DOHH2 (cell line): ENCODE results near the gene RNF112.

Experiments used
- H3F3A ChIP-seq: fragments of 200-600 bp; sonication (generic), shearing (Covaris generic); 2 replicates; pipeline ENCODE4 v1.6.0; 2016; ENCODE audit warnings: antibody characterized with exemption, mild to moderate bottlenecking; ENCODE audit not compliant: control insufficient read depth, insufficient read depth
- H3K27ac ChIP-seq: fragments of 200-600 bp; sonication (generic); 2 replicates; pipeline ENCODE4 v1.5.1; 2014; ENCODE audit warnings: low read depth, mild to moderate bottlenecking, low read length, moderate library complexity
- H3K27me3 ChIP-seq: fragments of 200-600 bp; sonication (generic); 2 replicates; pipeline ENCODE4 v1.6.1; 2014; ENCODE audit warnings: mild to moderate bottlenecking, low read length, mixed read lengths; ENCODE audit not compliant: control insufficient read depth
- H3K36me3 ChIP-seq: fragments of 200-600 bp; sonication (generic); 2 replicates; pipeline ENCODE4 v1.6.1; 2014; ENCODE audit warnings: mild to moderate bottlenecking, low read length, moderate library complexity, mixed read lengths; ENCODE audit not compliant: control insufficient read depth
- H3K4me1 ChIP-seq: fragments of 200-600 bp; sonication (generic); 2 replicates; pipeline ENCODE4 v1.6.1; 2014; ENCODE audit warnings: mild to moderate bottlenecking, low read length, mixed read lengths; ENCODE audit not compliant: control insufficient read depth
- H3K4me2 ChIP-seq: fragments of 200-600 bp; sonication (generic); 2 replicates; pipeline ENCODE4 v1.6.0; 2014; ENCODE audit warnings: mild to moderate bottlenecking, low read length, moderate library complexity
- H3K4me3 ChIP-seq: fragments of 200-600 bp; sonication (generic); 2 replicates; pipeline ENCODE4 v1.5.1; 2014; ENCODE audit warnings: mild to moderate bottlenecking, low read length, mixed read lengths
- H3K79me2 ChIP-seq: fragments of 200-600 bp; sonication (generic); 2 replicates; pipeline ENCODE4 v1.6.1; 2014; ENCODE audit warnings: mild to moderate bottlenecking, low read length, mixed read lengths; ENCODE audit not compliant: control insufficient read depth
- H3K9me2 ChIP-seq: fragments of 200-600 bp; sonication (generic); replicated peaks from 2 replicates; pipeline ENCODE4 v1.6.1; 2014; ENCODE audit warnings: mild to moderate bottlenecking, low read length, mixed read lengths; ENCODE audit not compliant: control insufficient read depth
- H3K9me3 ChIP-seq: fragments of 200-600 bp; sonication (generic); 2 replicates; pipeline ENCODE4 v1.6.1; 2014; ENCODE audit warnings: antibody characterized with exemption, low read length, mixed read lengths; ENCODE audit not compliant: control insufficient read depth, insufficient read depth
- H4K20me1 ChIP-seq: fragments of 200-600 bp; sonication (generic); 2 replicates; pipeline ENCODE4 v1.6.0; 2014; ENCODE audit warnings: low read depth, mild to moderate bottlenecking, antibody characterized with exemption, low read length, moderate library complexity; ENCODE audit not compliant: control insufficient read depth, insufficient read depth
- EZH2phosphoT487 ChIP-seq: fragments of 200-600 bp; sonication (generic); IDR thresholded peaks from 2 replicates; pipeline ENCODE4 v1.6.1; 2017; ENCODE audit warnings: borderline replicate concordance, mild to moderate bottlenecking, antibody characterized with exemption, low read length, moderate library complexity, mixed read lengths
- TF ChIP-seq, protein P1 (sequence below): fragments of 200-600 bp; sonication (generic); IDR thresholded peaks from one replicate; pipeline ENCODE4 v1.5.1; 2014; ENCODE audit warnings: antibody characterized with exemption, mild to moderate bottlenecking, low read depth, low read length; ENCODE audit not compliant: poor library complexity, severe bottlenecking

The RNF112 gene

DNA sequence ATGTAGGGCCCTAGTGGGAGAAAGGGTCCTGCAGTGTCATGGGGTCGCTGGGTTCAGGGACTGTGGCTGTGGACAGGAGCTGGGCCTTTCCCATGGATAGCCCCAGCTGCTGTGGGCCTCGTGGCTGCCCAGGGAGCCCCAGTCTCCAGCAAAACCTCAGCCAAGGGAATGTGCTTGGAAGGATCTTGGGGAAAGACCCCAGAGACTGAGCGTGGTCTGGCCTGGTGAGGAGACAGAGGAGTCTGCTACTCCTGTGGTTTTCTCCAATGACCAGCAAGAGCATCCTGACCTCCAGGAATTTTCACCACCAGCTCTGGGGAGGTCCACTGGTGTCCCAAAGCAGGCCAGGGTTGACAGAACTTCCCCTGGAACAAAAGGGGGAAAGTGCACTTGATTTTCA lies 42.3 kb downstream of the RNF112 start:
- no peaks in the 10 kb centered on the region for H3K36me3 ChIP-seq
- H3K79me2 ChIP-seq, result no peaks in the 10 kb centered on the region
- H3K9me2 ChIP-seq, result no peaks in the 10 kb centered on the region
- TF ChIP-seq EZH2phosphoT487, result no peak
- TF ChIP-seq, protein P1, sequence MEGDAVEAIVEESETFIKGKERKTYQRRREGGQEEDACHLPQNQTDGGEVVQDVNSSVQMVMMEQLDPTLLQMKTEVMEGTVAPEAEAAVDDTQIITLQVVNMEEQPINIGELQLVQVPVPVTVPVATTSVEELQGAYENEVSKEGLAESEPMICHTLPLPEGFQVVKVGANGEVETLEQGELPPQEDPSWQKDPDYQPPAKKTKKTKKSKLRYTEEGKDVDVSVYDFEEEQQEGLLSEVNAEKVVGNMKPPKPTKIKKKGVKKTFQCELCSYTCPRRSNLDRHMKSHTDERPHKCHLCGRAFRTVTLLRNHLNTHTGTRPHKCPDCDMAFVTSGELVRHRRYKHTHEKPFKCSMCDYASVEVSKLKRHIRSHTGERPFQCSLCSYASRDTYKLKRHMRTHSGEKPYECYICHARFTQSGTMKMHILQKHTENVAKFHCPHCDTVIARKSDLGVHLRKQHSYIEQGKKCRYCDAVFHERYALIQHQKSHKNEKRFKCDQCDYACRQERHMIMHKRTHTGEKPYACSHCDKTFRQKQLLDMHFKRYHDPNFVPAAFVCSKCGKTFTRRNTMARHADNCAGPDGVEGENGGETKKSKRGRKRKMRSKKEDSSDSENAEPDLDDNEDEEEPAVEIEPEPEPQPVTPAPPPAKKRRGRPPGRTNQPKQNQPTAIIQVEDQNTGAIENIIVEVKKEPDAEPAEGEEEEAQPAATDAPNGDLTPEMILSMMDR, result no peak
- H3K27ac ChIP-seq, result no peak overlapping the region
- H3K4me3 ChIP-seq, result no peak overlapping the region
- H3K9me3 ChIP-seq, result no peaks in the 10 kb centered on the region
- no peaks in the 10 kb centered on the region for H3F3A ChIP-seq
- H3K27me3 ChIP-seq, result peaks cover 26% of the 10 kb centered on the region
- H3K4me2 ChIP-seq, result no peak overlapping the region
- H3K4me1 ChIP-seq, result no peaks in the 10 kb centered on the region
- H4K20me1 ChIP-seq, result no peaks in the 10 kb centered on the region

DNA sequence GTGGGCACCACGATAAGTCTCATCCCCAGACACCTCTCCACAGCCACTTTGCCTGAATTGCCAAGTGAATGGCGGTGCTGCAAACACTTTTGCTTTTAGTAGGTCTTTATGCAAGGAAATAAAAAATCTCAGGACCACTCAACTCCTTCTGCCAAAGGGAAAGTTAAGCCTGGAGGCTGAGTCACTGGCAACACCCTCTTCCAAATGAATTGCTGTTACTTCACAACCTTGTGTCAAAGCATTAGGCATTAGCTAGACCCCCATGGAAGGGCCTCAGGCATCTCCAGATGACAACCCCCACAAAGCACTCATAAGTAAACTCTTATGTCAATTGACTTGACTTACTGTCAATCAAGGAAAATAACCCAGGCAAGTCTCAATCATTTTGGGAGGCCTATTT lies 43.0 kb downstream of the RNF112 start:
- H3K4me2 ChIP-seq, result no peak overlapping the region
- H3K9me2 ChIP-seq, result no peaks in the 10 kb centered on the region
- H3K9me3 ChIP-seq, result no peaks in the 10 kb centered on the region
- no peaks in the 10 kb centered on the region for H3K79me2 ChIP-seq
- TF ChIP-seq EZH2phosphoT487, result no peak
- TF ChIP-seq, protein P1, result no peak
- no peak overlapping the region for H3K4me3 ChIP-seq
- no peaks in the 10 kb centered on the region for H3K4me1 ChIP-seq
- H4K20me1 ChIP-seq, result no peaks in the 10 kb centered on the region
- H3F3A ChIP-seq, result no peaks in the 10 kb centered on the region
- H3K36me3 ChIP-seq, result no peaks in the 10 kb centered on the region
- peaks cover 19% of the 10 kb centered on the region for H3K27me3 ChIP-seq
- no peak overlapping the region for H3K27ac ChIP-seq

DNA sequence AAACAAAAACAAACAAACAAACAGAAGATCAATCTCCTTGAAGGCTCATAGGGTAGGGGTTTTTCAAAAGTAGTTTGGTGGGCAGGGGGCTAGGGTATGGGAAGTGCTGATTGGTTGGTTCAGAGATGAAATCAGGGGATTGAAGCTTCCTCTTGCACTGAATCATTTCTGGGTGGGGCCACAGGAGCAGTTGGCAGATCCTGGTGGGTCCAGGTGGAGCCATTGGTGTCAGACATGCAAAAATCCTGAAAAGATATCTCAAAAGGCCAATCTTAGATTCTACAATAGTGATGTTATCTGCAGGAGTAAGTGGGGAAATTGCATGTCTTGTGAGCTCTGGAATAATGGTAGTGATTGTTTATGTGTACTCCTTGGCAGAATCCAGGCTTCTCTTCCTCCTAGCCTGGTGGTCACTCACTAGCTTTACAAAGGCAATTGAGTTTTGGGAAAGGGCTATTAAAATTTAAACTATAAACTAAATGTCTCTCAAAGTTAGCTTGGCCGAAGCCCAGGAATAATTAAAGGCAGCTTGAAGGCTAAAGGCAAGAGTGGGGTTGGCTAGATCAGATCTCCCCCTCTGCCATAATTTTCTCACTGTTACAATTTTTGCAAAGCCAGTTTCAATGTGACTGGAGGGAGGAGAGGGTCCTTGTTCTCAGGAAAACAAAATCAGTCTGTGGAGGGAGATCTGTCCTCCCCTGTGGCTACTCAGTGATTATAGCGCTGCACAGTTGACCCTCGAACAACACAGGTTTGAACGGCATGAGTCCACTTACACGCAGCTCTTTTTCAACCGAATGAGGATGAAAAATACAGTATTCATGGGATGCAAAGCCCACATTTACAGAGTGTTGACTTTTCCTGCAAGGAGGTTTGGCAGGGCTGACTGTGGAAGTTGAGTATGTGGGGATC lies 45.2 kb downstream of the RNF112 start:
- Histone ChIP-seq H3K36me3 (no peaks in the 10 kb centered on the region), H3K4me3 (no peak overlapping the region), H3F3A (no peaks in the 10 kb centered on the region), H3K9me2 (no peaks in the 10 kb centered on the region), H3K27ac (no peak overlapping the region), H4K20me1 (no peaks in the 10 kb centered on the region), H3K79me2 (no peaks in the 10 kb centered on the region), H3K4me1 (peaks cover 16% of the 10 kb centered on the region), H3K4me2 (no peak overlapping the region), H3K27me3 (peaks cover 19% of the 10 kb centered on the region), H3K9me3 (no peaks in the 10 kb centered on the region)
- TF ChIP-seq, protein P1, result no peak
- no peak for TF ChIP-seq EZH2phosphoT487
